Measurements from ENCODE around the gene SCAF1. TPM values are rescaled to one million over a fixed set of nuclear protein-coding genes. Genes with fewer than 3 reads are reported as not detected.

Gene SCAF1
- total and polyA plus RNA-seq, 2 experiments from 2014 or later: 19.7 to 53.7 TPM

GRCh38 chr19:49669516-49669915 is 27.5 kb downstream of the SCAF1 start (continued):
- no peak for TF ChIP-seq ZNF462 (CRISPR knock-in tag; IDR thresholded peaks at IDR 0.05)
- no peak for TF ChIP-seq CREB1 (CRISPR knock-in tag; IDR thresholded peaks at IDR 0.05; ENCODE audit: low read depth)
- TF ChIP-seq POLR2AphosphoS5 (IDR thresholded peaks at IDR 0.05; ENCODE audit: low read depth): no peak

GRCh38 chr19:49672131-49672919 is 30.3 kb downstream of the SCAF1 start:
- H3K4me3 Mint-ChIP-seq: peak overlapping the region; percentile 63
- H3K36me3 Mint-ChIP-seq (ENCODE audit: low read depth): peaks cover 41% of the 10 kb centered on the region
- Histone ChIP-seq H3K9me2 (ENCODE audit: insufficient read depth) (no peaks in the 10 kb centered on the region), H3K36me3 (ENCODE audit: insufficient read depth) (peaks cover 18% of the 10 kb centered on the region), H3K27ac (ENCODE audit: low read depth) (peak overlapping the region; percentile 91), H3K4me3 (peak overlapping the region; percentile 46), H3K4me2 (peak overlapping the region; percentile 75), H2AFZ (no peak overlapping the region), H3F3A (replicated peaks; ENCODE audit: low read depth) (peaks cover 34% of the 10 kb centered on the region), H4K20me1 (replicated peaks; ENCODE audit: insufficient read depth) (peaks cover 7% of the 10 kb centered on the region; the same call in 1 of the 2 replicates), H3K27me3 (ENCODE audit: insufficient read depth) (no peaks in the 10 kb centered on the region), H3K4me1 (ENCODE audit: insufficient read depth) (peaks cover 5% of the 10 kb centered on the region; the same call in 1 of the 2 replicates), H3K79me2 (replicated peaks; ENCODE audit: insufficient read depth) (peaks cover 7% of the 10 kb centered on the region)
- peaks cover 18% of the 10 kb centered on the region for H3K27me3 Mint-ChIP-seq (ENCODE audit: insufficient read depth, low read depth, poor library complexity)
- no peak for TF ChIP-seq REST (IDR thresholded peaks at IDR 0.05; ENCODE audit: unreplicated experiment)
- peak; percentile 89 to 93 for TF ChIP-seq CTCF (conservative IDR thresholded peaks at IDR 0.05; ENCODE audit: low read depth in 2 of 2)
- no peak for TF ChIP-seq ETS1 (IDR thresholded peaks at IDR 0.05)
- no peak for TF ChIP-seq STAT1 (IDR thresholded peaks at IDR 0.05; ENCODE audit: unreplicated experiment)
- no peaks in the 10 kb centered on the region; the same call in 1 of the 3 replicates for H3K9me3 Mint-ChIP-seq
- peak overlapping the region; percentile 66 for H3K27ac Mint-ChIP-seq
- peak; percentile 95 for DNase-seq (ENCODE audit: low spot score)
- peaks cover 11% of the 10 kb centered on the region for H3K4me1 Mint-ChIP-seq
- ATAC-seq: peak; percentile 44

All from GM23338 (cell line).